ENCODE data around the gene HIGD1B.

The HIGD1B gene

DNA sequence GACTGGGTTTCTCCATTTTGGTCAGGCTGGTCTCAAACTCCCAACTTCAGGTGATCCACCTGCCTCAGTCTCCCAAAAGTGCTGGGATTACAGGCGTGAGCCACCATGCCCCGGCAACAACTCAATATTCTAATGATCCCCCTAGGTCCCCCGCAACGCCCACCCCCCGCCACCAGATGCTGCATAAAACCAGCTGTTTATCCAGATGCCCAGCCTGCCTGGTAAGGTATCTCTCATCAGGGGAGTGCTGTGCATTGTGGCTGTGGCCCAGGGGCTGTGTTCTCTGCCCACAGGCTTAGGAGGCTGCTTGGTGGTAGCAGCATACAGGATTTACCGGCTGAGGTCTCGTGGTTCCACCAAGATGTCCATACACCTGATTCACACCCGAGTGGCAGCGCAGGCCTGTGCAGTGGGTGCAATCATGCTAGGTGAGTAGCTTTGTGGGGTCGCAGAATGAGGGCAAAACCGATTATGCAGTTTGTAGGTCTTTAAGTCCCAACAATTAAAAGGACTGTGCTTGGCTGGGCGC lies 1.3 kb downstream of the HIGD1B start:
- TF ChIP-seq FOXM1 (IDR thresholded peaks at IDR 0.05; ENCODE audit: borderline replicate concordance, low read depth) (no peak), ZBTB7A (IDR thresholded peaks at IDR 0.05; ENCODE audit: low read depth) (no peak), CREB1 (IDR thresholded peaks at IDR 0.05; ENCODE audit: low read depth) (no peak), YY1 (IDR thresholded peaks at IDR 0.05; ENCODE audit: low read depth) (no peak), EGR1 (IDR thresholded peaks at IDR 0.05) (no peak), RAD21 (IDR thresholded peaks at IDR 0.05; ENCODE audit: low read depth) (no peak), TAF1 (IDR thresholded peaks at IDR 0.05; ENCODE audit: low read depth) (no peak), CEBPB (IDR thresholded peaks at IDR 0.05) (no peak), EP300 (IDR thresholded peaks at IDR 0.05; ENCODE audit: borderline replicate concordance) (no peak), NFIC (IDR thresholded peaks at IDR 0.05) (no peak)
- TF ChIP-seq, protein P1, sequence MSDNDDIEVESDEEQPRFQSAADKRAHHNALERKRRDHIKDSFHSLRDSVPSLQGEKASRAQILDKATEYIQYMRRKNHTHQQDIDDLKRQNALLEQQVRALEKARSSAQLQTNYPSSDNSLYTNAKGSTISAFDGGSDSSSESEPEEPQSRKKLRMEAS (IDR thresholded peaks at IDR 0.05): no peak
- TF ChIP-seq, protein P2, sequence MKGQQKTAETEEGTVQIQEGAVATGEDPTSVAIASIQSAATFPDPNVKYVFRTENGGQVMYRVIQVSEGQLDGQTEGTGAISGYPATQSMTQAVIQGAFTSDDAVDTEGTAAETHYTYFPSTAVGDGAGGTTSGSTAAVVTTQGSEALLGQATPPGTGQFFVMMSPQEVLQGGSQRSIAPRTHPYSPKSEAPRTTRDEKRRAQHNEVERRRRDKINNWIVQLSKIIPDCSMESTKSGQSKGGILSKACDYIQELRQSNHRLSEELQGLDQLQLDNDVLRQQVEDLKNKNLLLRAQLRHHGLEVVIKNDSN (IDR thresholded peaks at IDR 0.05): no peak
- TF ChIP-seq, protein P3, sequence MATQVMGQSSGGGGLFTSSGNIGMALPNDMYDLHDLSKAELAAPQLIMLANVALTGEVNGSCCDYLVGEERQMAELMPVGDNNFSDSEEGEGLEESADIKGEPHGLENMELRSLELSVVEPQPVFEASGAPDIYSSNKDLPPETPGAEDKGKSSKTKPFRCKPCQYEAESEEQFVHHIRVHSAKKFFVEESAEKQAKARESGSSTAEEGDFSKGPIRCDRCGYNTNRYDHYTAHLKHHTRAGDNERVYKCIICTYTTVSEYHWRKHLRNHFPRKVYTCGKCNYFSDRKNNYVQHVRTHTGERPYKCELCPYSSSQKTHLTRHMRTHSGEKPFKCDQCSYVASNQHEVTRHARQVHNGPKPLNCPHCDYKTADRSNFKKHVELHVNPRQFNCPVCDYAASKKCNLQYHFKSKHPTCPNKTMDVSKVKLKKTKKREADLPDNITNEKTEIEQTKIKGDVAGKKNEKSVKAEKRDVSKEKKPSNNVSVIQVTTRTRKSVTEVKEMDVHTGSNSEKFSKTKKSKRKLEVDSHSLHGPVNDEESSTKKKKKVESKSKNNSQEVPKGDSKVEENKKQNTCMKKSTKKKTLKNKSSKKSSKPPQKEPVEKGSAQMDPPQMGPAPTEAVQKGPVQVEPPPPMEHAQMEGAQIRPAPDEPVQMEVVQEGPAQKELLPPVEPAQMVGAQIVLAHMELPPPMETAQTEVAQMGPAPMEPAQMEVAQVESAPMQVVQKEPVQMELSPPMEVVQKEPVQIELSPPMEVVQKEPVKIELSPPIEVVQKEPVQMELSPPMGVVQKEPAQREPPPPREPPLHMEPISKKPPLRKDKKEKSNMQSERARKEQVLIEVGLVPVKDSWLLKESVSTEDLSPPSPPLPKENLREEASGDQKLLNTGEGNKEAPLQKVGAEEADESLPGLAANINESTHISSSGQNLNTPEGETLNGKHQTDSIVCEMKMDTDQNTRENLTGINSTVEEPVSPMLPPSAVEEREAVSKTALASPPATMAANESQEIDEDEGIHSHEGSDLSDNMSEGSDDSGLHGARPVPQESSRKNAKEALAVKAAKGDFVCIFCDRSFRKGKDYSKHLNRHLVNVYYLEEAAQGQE (IDR thresholded peaks at IDR 0.05; ENCODE audit: low read depth): no peak

DNA sequence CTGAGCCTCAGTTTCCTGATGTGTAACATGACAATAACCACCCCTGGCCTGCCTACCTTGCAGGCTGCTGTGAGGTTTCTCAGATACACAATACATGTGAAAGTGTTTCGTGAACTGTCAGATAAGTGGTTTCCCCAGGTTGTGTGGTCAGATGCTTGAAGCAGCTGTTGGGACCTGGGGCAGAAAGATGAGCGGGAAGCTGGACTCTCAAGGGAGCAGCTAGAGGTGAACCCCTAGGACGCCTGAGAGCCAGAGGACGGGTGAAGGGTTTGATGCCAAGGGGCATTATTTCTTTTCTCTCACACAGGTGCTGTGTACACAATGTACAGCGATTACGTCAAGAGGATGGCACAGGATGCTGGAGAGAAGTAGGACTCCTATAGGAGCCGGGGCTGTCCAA lies 2.3 kb downstream of the HIGD1B start:
- TF ChIP-seq EGR1 (IDR thresholded peaks at IDR 0.05) (no peak), TCF12 (IDR thresholded peaks at IDR 0.05; ENCODE audit: low read depth) (no peak), CREB1 (IDR thresholded peaks at IDR 0.05; ENCODE audit: low read depth) (no peak), TEAD4 (IDR thresholded peaks at IDR 0.05) (no peak), CEBPB (IDR thresholded peaks at IDR 0.05) (no peak), TAF1 (IDR thresholded peaks at IDR 0.05; ENCODE audit: low read depth) (no peak), EP300 (IDR thresholded peaks at IDR 0.05; ENCODE audit: borderline replicate concordance) (no peak), NFIC (IDR thresholded peaks at IDR 0.05) (no peak), ZBTB7A (IDR thresholded peaks at IDR 0.05; ENCODE audit: low read depth) (no peak), YY1 (IDR thresholded peaks at IDR 0.05; ENCODE audit: low read depth) (no peak), FOXM1 (IDR thresholded peaks at IDR 0.05; ENCODE audit: borderline replicate concordance, low read depth) (no peak), RAD21 (IDR thresholded peaks at IDR 0.05; ENCODE audit: low read depth) (no peak)
- TF ChIP-seq, protein P3 (IDR thresholded peaks at IDR 0.05; ENCODE audit: low read depth): no peak
- TF ChIP-seq, protein P1 (IDR thresholded peaks at IDR 0.05): no peak
- TF ChIP-seq, protein P2 (IDR thresholded peaks at IDR 0.05): no peak

DNA sequence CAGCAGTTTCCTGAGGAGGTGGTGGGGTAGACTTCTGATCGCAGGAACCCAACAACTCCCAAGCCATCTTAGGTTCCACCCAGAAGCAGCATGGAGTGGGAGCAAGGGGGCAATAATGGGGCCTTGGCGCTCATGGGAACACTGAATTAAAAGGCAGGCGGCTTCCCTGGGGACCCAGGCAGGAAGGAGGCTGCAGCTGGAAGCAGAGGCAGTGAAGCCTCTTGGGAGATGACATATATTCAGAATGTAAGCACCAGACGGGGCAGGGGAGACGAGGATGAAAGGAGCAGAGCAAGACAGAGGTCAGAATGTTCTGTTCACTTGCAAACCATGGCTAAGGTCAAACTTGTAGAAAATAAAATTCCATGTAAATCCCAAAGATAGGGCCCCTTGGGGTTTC lies 2.9 kb downstream of the HIGD1B start:
- no peak for TF ChIP-seq NFIC (IDR thresholded peaks at IDR 0.05)
- TF ChIP-seq RAD21 (IDR thresholded peaks at IDR 0.05; ENCODE audit: low read depth): no peak
- TF ChIP-seq YY1 (IDR thresholded peaks at IDR 0.05; ENCODE audit: low read depth): no peak
- TF ChIP-seq TAF1 (IDR thresholded peaks at IDR 0.05; ENCODE audit: low read depth): no peak
- TF ChIP-seq TEAD4 (IDR thresholded peaks at IDR 0.05): no peak
- no peak for TF ChIP-seq TCF12 (IDR thresholded peaks at IDR 0.05; ENCODE audit: low read depth)
- TF ChIP-seq CEBPB (IDR thresholded peaks at IDR 0.05): no peak

DNA sequence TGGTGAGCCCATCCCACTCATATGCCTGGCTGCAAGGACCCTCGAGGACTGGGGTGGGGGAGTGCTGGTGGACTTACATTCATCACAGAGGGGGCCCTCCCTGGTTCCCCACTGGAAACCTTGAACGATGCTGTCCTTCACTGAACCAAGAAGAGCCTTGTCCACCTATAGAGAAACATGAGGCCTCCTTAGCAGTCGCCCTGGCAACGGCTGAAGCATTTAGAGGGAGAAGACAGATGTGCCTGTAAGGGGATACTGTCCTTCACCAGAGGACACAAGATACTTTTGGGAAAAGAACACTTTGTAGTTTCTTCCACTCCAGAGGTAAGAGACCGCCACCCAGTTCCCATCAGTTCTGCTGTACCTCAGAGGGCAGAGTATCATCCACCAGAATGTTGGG lies 6.5 kb downstream of the HIGD1B start:
- TF ChIP-seq RAD21 (IDR thresholded peaks at IDR 0.05; ENCODE audit: low read depth): no peak
- TF ChIP-seq TCF12 (IDR thresholded peaks at IDR 0.05; ENCODE audit: low read depth): no peak
- TF ChIP-seq, protein P3 (IDR thresholded peaks at IDR 0.05; ENCODE audit: low read depth): no peak
- TF ChIP-seq CREB1 (IDR thresholded peaks at IDR 0.05; ENCODE audit: low read depth): no peak
- TF ChIP-seq, protein P1 (IDR thresholded peaks at IDR 0.05): no peak
- TF ChIP-seq YY1 (IDR thresholded peaks at IDR 0.05; ENCODE audit: low read depth): no peak
- TF ChIP-seq TAF1 (IDR thresholded peaks at IDR 0.05; ENCODE audit: low read depth): no peak
